Mammary epithelial cell (primary cell): ENCODE data around the gene FAM118A.

Source experiments
- EZH2 ChIP-seq: IDR thresholded peaks from 2 replicates; pipeline ENCODE4 v1.6.1; 2012; ENCODE audit warnings: low read length, inconsistent platforms, borderline replicate concordance
- TF ChIP-seq, protein P1 (sequence below), 2 donors: IDR thresholded peaks in 1 of 2; conservative IDR thresholded peaks in 1 of 2; 2 replicates each; pipeline ENCODE4 v1.5.1; 2011 to 2012; ENCODE audit warnings: inconsistent platforms in 2 of 2, low read length in 2 of 2, mild to moderate bottlenecking in 2 of 2, control low read depth in 1 of 2, low read depth in 1 of 2; ENCODE audit not compliant: insufficient read depth in 1 of 2; ENCODE audit errors: extremely low read depth in 1 of 2

GRCh38 chr22:45296628-45297297 is 13.0 kb upstream of the FAM118A start:
- TF ChIP-seq, protein P1, sequence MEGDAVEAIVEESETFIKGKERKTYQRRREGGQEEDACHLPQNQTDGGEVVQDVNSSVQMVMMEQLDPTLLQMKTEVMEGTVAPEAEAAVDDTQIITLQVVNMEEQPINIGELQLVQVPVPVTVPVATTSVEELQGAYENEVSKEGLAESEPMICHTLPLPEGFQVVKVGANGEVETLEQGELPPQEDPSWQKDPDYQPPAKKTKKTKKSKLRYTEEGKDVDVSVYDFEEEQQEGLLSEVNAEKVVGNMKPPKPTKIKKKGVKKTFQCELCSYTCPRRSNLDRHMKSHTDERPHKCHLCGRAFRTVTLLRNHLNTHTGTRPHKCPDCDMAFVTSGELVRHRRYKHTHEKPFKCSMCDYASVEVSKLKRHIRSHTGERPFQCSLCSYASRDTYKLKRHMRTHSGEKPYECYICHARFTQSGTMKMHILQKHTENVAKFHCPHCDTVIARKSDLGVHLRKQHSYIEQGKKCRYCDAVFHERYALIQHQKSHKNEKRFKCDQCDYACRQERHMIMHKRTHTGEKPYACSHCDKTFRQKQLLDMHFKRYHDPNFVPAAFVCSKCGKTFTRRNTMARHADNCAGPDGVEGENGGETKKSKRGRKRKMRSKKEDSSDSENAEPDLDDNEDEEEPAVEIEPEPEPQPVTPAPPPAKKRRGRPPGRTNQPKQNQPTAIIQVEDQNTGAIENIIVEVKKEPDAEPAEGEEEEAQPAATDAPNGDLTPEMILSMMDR (conservative IDR thresholded peaks at IDR 0.05 in 1 of 2, IDR thresholded peaks at IDR 0.05 in 1 of 2; ENCODE audit: extremely low read depth in 1 of 2, insufficient read depth in 1 of 2, low read depth in 1 of 2, low read length in 2 of 2) = no peak
- no peak for TF ChIP-seq EZH2
